SU-DHL-6 (cell line): ENCODE results near the gene ZNF662.
"Not testable (repeated sequence)": the region's sequence is repeated elsewhere in the genome, so short reads cannot be mapped to it uniquely, and the experiment has no call there.

ENCODE experiments used
- H2AFZ ChIP-seq: fragments of 200-600 bp; sonication (generic); 2 replicates; pipeline ENCODE4 v1.6.1; 2014; ENCODE audit warnings: low read depth, mild to moderate bottlenecking, moderate library complexity, mixed read lengths, antibody characterized with exemption, low read length; ENCODE audit not compliant: severe bottlenecking
- H3F3A ChIP-seq: fragments of 200-600 bp; shearing (Covaris generic); 2 replicates; pipeline ENCODE4 v1.6.0; 2016; ENCODE audit warnings: antibody characterized with exemption, mild to moderate bottlenecking; ENCODE audit not compliant: insufficient read depth
- H3K27ac ChIP-seq: fragments of 200-600 bp; sonication (generic); 2 replicates; pipeline ENCODE4 v1.5.1; 2016; ENCODE audit warnings: low read depth, mild to moderate bottlenecking, low read length, moderate library complexity, mixed read lengths
- H3K27me3 ChIP-seq: fragments of 200-600 bp; sonication (generic), shearing (Covaris generic); 2 replicates; pipeline ENCODE4 v1.6.0; 2014; ENCODE audit warnings: mild to moderate bottlenecking, low read length
- H3K36me3 ChIP-seq: fragments of 200-600 bp; sonication (generic); 2 replicates; pipeline ENCODE4 v1.6.1; 2014; ENCODE audit warnings: mild to moderate bottlenecking, low read length, mixed read lengths
- H3K4me2 ChIP-seq: fragments of 300-600, 200-600 bp; shearing (Covaris generic), sonication (generic); 2 replicates; pipeline ENCODE4 v1.6.0; 2014; ENCODE audit warnings: low read length, low read depth, mild to moderate bottlenecking; ENCODE audit not compliant: poor library complexity, severe bottlenecking
- H3K4me3 ChIP-seq: fragments of 200-600 bp; sonication (generic); 2 replicates; pipeline ENCODE4 v1.5.1; 2014; ENCODE audit warnings: antibody characterized with exemption, low read length, mild to moderate bottlenecking, mixed read lengths; ENCODE audit not compliant: insufficient read depth, poor library complexity, severe bottlenecking
- H3K79me2 ChIP-seq: fragments of 200-600 bp; sonication (generic); 2 replicates; pipeline ENCODE4 v1.6.1; 2014; ENCODE audit warnings: mild to moderate bottlenecking, low read length, moderate library complexity; ENCODE audit not compliant: insufficient read depth
- H3K9ac ChIP-seq: fragments of 200-600 bp; sonication (generic); 2 replicates; pipeline ENCODE4 v1.7.0; 2014; ENCODE audit warnings: mild to moderate bottlenecking, low read length
- H3K9me2 ChIP-seq: fragments of 200-600 bp; sonication (generic); replicated peaks from 2 replicates; pipeline ENCODE4 v1.6.1; 2014; ENCODE audit warnings: low read length; ENCODE audit not compliant: insufficient read depth
- H3K9me3 ChIP-seq: fragments of 200-600 bp; sonication (generic); 2 replicates; pipeline ENCODE4 v1.6.1; 2014; ENCODE audit warnings: low read length, mixed read lengths; ENCODE audit not compliant: insufficient read depth
- H4K20me1 ChIP-seq: fragments of 200-600 bp; sonication (generic); 2 replicates; pipeline ENCODE4 v1.6.1; 2014; ENCODE audit warnings: low read depth, mild to moderate bottlenecking, antibody characterized with exemption, low read length, moderate library complexity, mixed read lengths
- CTCF ChIP-seq: fragments of 200-600 bp; sonication (generic); IDR thresholded peaks from one replicate; pipeline ENCODE4 v1.5.1; 2017; ENCODE audit warnings: antibody characterized with exemption, mild to moderate bottlenecking, low read length, moderate library complexity; ENCODE audit not compliant: insufficient read depth, poor library complexity, severe bottlenecking
- EZH2phosphoT487 ChIP-seq: fragments of 200-600 bp; sonication (generic), shearing (Covaris generic); conservative IDR thresholded peaks from 2 replicates; pipeline ENCODE4 v1.6.1; 2018; ENCODE audit warnings: mild to moderate bottlenecking, antibody characterized with exemption, low read length, moderate library complexity, mixed read lengths

Gene ZNF662

GRCh38 chr3:42880601-42881451, 25.1 kb upstream of the ZNF662 start:
- no peaks in the 10 kb centered on the region; the same call in 1 of the 2 replicates for H3F3A ChIP-seq
- no peaks in the 10 kb centered on the region for H3K36me3 ChIP-seq
- H3K9ac ChIP-seq, result peak overlapping the region; percentile 67
- H3K4me3 ChIP-seq, result peak overlapping the region; percentile 51
- no peaks in the 10 kb centered on the region for H4K20me1 ChIP-seq
- H3K27ac ChIP-seq, result no peak overlapping the region
- peak overlapping the region; percentile 73 for H3K4me2 ChIP-seq
- H3K9me3 ChIP-seq, result no peaks in the 10 kb centered on the region
- H2AFZ ChIP-seq, result peak overlapping the region; percentile 97
- H3K9me2 ChIP-seq, result no peaks in the 10 kb centered on the region
- TF ChIP-seq CTCF (peak; percentile 59), EZH2phosphoT487 (no peak)
- H3K79me2 ChIP-seq, result no peaks in the 10 kb centered on the region
- no peaks in the 10 kb centered on the region for H3K27me3 ChIP-seq

GRCh38 chr3:42883251-42883930, 22.6 kb upstream of the ZNF662 start:
- not testable (repeated sequence) for H3K36me3 ChIP-seq, H2AFZ ChIP-seq, H3K9ac ChIP-seq, H3K27ac ChIP-seq, H3K9me3 ChIP-seq, H4K20me1 ChIP-seq, H3K4me2 ChIP-seq, H3F3A ChIP-seq, H3K9me2 ChIP-seq, H3K4me3 ChIP-seq, H3K79me2 ChIP-seq, H3K27me3 ChIP-seq

GRCh38 chr3:42884324-42884723, 21.6 kb upstream of the ZNF662 start:
- no peak overlapping the region for H3K27ac ChIP-seq
- no peak for TF ChIP-seq EZH2phosphoT487
- no peak for TF ChIP-seq CTCF
- no peak overlapping the region for H3K4me3 ChIP-seq
- H3F3A ChIP-seq, result no peaks in the 10 kb centered on the region; the same call in 1 of the 2 replicates
- no peak overlapping the region for H3K4me2 ChIP-seq
- no peaks in the 10 kb centered on the region for H3K79me2 ChIP-seq
- no peaks in the 10 kb centered on the region for H3K9me3 ChIP-seq
- H4K20me1 ChIP-seq, result no peaks in the 10 kb centered on the region
- H3K27me3 ChIP-seq, result no peaks in the 10 kb centered on the region
- H2AFZ ChIP-seq, result no peak overlapping the region
- H3K9ac ChIP-seq, result no peak overlapping the region
- H3K9me2 ChIP-seq, result no peaks in the 10 kb centered on the region
- H3K36me3 ChIP-seq, result no peaks in the 10 kb centered on the region
